Measurements from ENCODE around the gene IQCE.

GRCh38 chr7:2655870-2656614, 97.3 kb downstream of the IQCE start:
- TF ChIP-seq, protein P1, sequence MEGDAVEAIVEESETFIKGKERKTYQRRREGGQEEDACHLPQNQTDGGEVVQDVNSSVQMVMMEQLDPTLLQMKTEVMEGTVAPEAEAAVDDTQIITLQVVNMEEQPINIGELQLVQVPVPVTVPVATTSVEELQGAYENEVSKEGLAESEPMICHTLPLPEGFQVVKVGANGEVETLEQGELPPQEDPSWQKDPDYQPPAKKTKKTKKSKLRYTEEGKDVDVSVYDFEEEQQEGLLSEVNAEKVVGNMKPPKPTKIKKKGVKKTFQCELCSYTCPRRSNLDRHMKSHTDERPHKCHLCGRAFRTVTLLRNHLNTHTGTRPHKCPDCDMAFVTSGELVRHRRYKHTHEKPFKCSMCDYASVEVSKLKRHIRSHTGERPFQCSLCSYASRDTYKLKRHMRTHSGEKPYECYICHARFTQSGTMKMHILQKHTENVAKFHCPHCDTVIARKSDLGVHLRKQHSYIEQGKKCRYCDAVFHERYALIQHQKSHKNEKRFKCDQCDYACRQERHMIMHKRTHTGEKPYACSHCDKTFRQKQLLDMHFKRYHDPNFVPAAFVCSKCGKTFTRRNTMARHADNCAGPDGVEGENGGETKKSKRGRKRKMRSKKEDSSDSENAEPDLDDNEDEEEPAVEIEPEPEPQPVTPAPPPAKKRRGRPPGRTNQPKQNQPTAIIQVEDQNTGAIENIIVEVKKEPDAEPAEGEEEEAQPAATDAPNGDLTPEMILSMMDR (IDR thresholded peaks at IDR 0.05), result no peak
- TF ChIP-seq POLR2A (IDR thresholded peaks at IDR 0.05) (no peak), EP300 (IDR thresholded peaks at IDR 0.05) (no peak)
